Esophagus muscularis mucosa (tissue), 4 donors: ENCODE results near the gene DRAP1. TPM values are rescaled to one million over a fixed set of nuclear protein-coding genes. Genes with fewer than 3 reads are reported as not detected.
A peak's percentile ranks its signal among the peaks of the same experiment; 100 is the strongest.

Experiments used
- DNase-seq: peaks from one replicate; pipeline ENCODE4 v3.0.0-alpha.2; 2017; ENCODE audit errors: extremely low spot score
- H3K27ac ChIP-seq, 4 donors: fragments of 200-600 bp; sonication (generic); replicated peaks in 1 of 4; 1 replicate in 3 of 4; 2 replicates in 1 of 4; pipeline ENCODE4 v1.5.1; 2016 to 2019; ENCODE audit warnings: mild to moderate bottlenecking in 1 of 4
- H3K27me3 ChIP-seq, 4 donors: fragments of 200-600 bp; sonication (generic); one replicate each; pipeline versions ENCODE4 v1.5.1 to v1.6.0; 2016 to 2019
- H3K36me3 ChIP-seq, 4 donors: fragments of 200-600 bp; sonication (generic); one replicate each; pipeline ENCODE4 v1.5.1; 2016 to 2019
- H3K4me1 ChIP-seq, 4 donors: fragments of 200-600 bp; sonication (generic); one replicate each; pipeline ENCODE4 v1.5.1; 2016 to 2019
- H3K4me3 ChIP-seq, 4 donors: fragments of 200-600 bp; sonication (generic); 1 replicate in 2 of 4; 2 replicates in 2 of 4; pipeline ENCODE4 v1.5.1; 2016 to 2019; ENCODE audit warnings: mild to moderate bottlenecking in 4 of 4, moderate library complexity in 1 of 4
- H3K9me3 ChIP-seq, 4 donors: fragments of 200-600 bp; sonication (generic); 1 replicate in 3 of 4; 2 replicates in 1 of 4; pipeline ENCODE4 v1.5.1; 2016 to 2019
- CTCF ChIP-seq, 3 experiments: fragments of 200-600 bp in 2 of 3; fragments of 450-650 bp in 1 of 3; sonication (generic) in 2 of 3; IDR thresholded peaks; one replicate each; pipeline ENCODE4 v1.5.1; 2017 to 2019; ENCODE audit warnings: antibody characterized with exemption in 3 of 3, mild to moderate bottlenecking in 2 of 3, moderate library complexity in 1 of 3
- EP300 ChIP-seq: sonication (generic); formaldehyde crosslinking; IDR thresholded peaks from one replicate; pipeline ENCODE4 v1.6.1; 2017; ENCODE audit warnings: antibody characterized with exemption
- POLR2A ChIP-seq: fragments of 450-650 bp; IDR thresholded peaks from one replicate; pipeline ENCODE4 v1.6.1; 2017; ENCODE audit warnings: antibody characterized with exemption, moderate library complexity, mild to moderate bottlenecking, low read depth
- POLR2AphosphoS5 ChIP-seq, 2 donors: sonication (generic); formaldehyde crosslinking; IDR thresholded peaks; one replicate each; pipeline ENCODE4 v1.6.1; 2017; ENCODE audit warnings: antibody characterized with exemption in 2 of 2
- WGBS: methylation state at CpG from one replicate; pipeline ENCODE4 v1.1.5; 2018; 5-methylcytosine and 5-hydroxymethylcytosine counted together
- intact Hi-C: fragments of 100-400 bp; cut with DNase I; formaldehyde crosslinking; loops from one replicate; pipeline ENCODE4 v1.15.1; 2023
- total RNA-seq, 4 donors: library from RNA; depleted of rRNA; stranded (reverse); fragments of >200 nt; gene quantifications; one replicate each; pipeline versions ENCODE4 v1.1.0 to v1.2.1, GENCODE V29; 2016

DRAP1 gene
- total RNA-seq, 4 donors from 2014 or later, result 78.4 to 122 (median 101) TPM

- Histone ChIP-seq H3K9me3 (no peaks in the 10 kb centered on the region), H3K27ac (no peak overlapping the region), H3K27me3 (peaks cover 0 to 38% (median 4%) of the 10 kb centered on the region in 4 donors), H3K4me1 (peaks cover 21 to 27% (median 26%) of the 10 kb centered on the region in 4 donors), H3K36me3 (peaks cover 0 to 5% (median 2%) of the 10 kb centered on the region in 4 donors), H3K4me3 (no peak overlapping the region)
- intact Hi-C loops, result loop anchor here (5.0 kb wide), 1 partner anchor 37 kb away; no protein-coding TSS in a partner anchor
- DNase-seq, result no peak
- 76% methylated on average over 7 of the region's 17 CpGs for WGBS
- TF ChIP-seq CTCF (IDR thresholded peaks at IDR 0.05), result no peak
- TF ChIP-seq EP300, result no peak
- no peak for TF ChIP-seq POLR2AphosphoS5 (IDR thresholded peaks at IDR 0.05)
- TF ChIP-seq POLR2A, result no peak
Observed at GRCh38 chr11:65958774-65959420, 39.7 kb downstream of the DRAP1 start.

- intact Hi-C loops, result loop anchor here (1.0 to 5.0 kb wide), 2 partner anchors 41 to 73 kb away; partner anchors contain the start of genes BANF1, EIF1AD and FIBP
- Histone ChIP-seq H3K4me1 (peaks cover 23 to 34% (median 32%) of the 10 kb centered on the region in 4 donors), H3K9me3 (no peaks in the 10 kb centered on the region), H3K27ac (peak overlapping the region; percentile 84 to 92 (median 91)), H3K4me3 (peak overlapping the region; percentile 92 to 99 (median 96)), H3K36me3 (peaks cover 17 to 25% (median 21%) of the 10 kb centered on the region in 4 donors), H3K27me3 (peaks cover 0 to 19% (median 0%) of the 10 kb centered on the region in 4 donors)
- TF ChIP-seq EP300 (no peak), CTCF (IDR thresholded peaks at IDR 0.05) (no peak), POLR2A (no peak), POLR2AphosphoS5 (IDR thresholded peaks at IDR 0.05) (no peak)
- no peak for DNase-seq
- 46% methylated on average over 13 of the region's 16 CpGs for WGBS
Observed at GRCh38 chr11:65960824-65961266, 41.6 kb downstream of the DRAP1 start.

GRCh38 chr11:65961267-65962140, 42.3 kb downstream of the DRAP1 start, which contains the start of gene SART1:
Gene SART1 (plus strand): TSS chr11:65961734. CDS start chr11:65961781, 47 bp downstream.
- DNase-seq, result peak; percentile 99
- Histone ChIP-seq H3K4me3 (peak within 1 kb of the TSS; percentile 92 to 99 (median 96)), H3K36me3 (peaks cover 24 to 31% (median 28%) of the 10 kb centered on the region in 4 donors), H3K4me1 (peaks cover 23 to 34% (median 32%) of the 10 kb centered on the region in 4 donors), H3K9me3 (no peaks in the 10 kb centered on the region), H3K27ac (peak within 1 kb of the TSS; percentile 84 to 92 (median 91)), H3K27me3 (peaks cover 0 to 12% (median 0%) of the 10 kb centered on the region in 4 donors)
- TF ChIP-seq CTCF (IDR thresholded peaks at IDR 0.05), result peak in 1 of 3 experiments; percentile 43
- peak; percentile 18 for TF ChIP-seq POLR2A
- TF ChIP-seq POLR2AphosphoS5 (IDR thresholded peaks at IDR 0.05), result peak; percentile 89 to 99
- TF ChIP-seq EP300, result no peak
- under 1% methylated on average over 35 of the region's 97 CpGs for WGBS
- intact Hi-C loops, result loop anchor here (1.0 to 5.0 kb wide), 2 partner anchors 41 to 73 kb away; partner anchors contain the start of genes BANF1, EIF1AD and FIBP

- Histone ChIP-seq H3K27ac (peak overlapping the region; percentile 84 to 92 (median 91)), H3K4me3 (peak overlapping the region; percentile 92 to 99 (median 96)), H3K9me3 (no peaks in the 10 kb centered on the region), H3K36me3 (peaks cover 30 to 38% (median 34%) of the 10 kb centered on the region in 4 donors), H3K4me1 (peaks cover 23 to 34% (median 32%) of the 10 kb centered on the region in 4 donors), H3K27me3 (peaks cover 0 to 6% (median 0%) of the 10 kb centered on the region in 4 donors)
- no peak for DNase-seq
- intact Hi-C loops, result loop anchor here (5.0 kb wide), 1 partner anchor 40 kb away; the partner anchor contains the start of genes BANF1 and EIF1AD
- TF ChIP-seq POLR2A (no peak), CTCF (IDR thresholded peaks at IDR 0.05) (no peak), POLR2AphosphoS5 (IDR thresholded peaks at IDR 0.05) (no peak), EP300 (no peak)
- 5% methylated on average over 13 of the region's 13 CpGs for WGBS
Observed at GRCh38 chr11:65962141-65962564, 42.9 kb downstream of the DRAP1 start.
